GM12801 (cell line): ENCODE measurements around the gene EIF3B.

Source experiments
- TF ChIP-seq, protein P1 (sequence below): IDR thresholded peaks from one replicate; pipeline ENCODE4 v1.5.1; 2011; ENCODE audit warnings: control low read depth; ENCODE audit not compliant: insufficient read length; ENCODE audit errors: extremely low read depth

Gene EIF3B

DNA sequence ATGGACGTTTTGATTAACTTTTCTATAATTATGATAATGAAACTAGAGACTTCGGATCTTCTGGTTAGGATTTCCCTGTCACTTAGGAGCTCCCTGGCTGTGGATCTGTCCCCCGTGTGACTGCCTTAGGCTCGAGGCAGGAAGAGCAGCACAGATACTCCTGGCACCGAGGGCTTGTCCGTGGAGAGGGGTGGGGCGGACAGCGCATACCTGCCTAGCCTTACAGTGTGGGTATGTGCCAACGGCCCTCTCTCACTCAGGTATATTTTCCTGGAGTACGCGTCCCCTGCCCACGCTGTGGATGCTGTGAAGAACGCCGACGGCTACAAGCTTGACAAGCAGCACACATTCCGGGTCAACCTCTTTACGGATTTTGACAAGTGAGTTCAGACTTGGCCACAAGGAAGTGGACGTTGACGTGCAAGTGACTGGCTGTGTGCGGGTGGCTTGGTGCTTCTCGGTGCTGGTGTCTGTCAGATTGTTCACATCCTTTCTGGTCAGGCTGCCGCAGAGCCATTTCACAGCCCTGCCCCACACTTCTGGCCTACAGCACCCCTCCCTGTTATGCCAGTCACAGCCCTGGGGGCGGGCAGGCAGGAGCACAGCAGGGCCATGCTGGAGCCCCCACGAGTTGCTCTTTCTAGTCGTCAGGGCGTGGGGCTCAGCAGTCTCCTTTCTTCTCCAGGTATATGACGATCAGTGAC lies 7.9 kb downstream of the EIF3B start:
- TF ChIP-seq, protein P1, sequence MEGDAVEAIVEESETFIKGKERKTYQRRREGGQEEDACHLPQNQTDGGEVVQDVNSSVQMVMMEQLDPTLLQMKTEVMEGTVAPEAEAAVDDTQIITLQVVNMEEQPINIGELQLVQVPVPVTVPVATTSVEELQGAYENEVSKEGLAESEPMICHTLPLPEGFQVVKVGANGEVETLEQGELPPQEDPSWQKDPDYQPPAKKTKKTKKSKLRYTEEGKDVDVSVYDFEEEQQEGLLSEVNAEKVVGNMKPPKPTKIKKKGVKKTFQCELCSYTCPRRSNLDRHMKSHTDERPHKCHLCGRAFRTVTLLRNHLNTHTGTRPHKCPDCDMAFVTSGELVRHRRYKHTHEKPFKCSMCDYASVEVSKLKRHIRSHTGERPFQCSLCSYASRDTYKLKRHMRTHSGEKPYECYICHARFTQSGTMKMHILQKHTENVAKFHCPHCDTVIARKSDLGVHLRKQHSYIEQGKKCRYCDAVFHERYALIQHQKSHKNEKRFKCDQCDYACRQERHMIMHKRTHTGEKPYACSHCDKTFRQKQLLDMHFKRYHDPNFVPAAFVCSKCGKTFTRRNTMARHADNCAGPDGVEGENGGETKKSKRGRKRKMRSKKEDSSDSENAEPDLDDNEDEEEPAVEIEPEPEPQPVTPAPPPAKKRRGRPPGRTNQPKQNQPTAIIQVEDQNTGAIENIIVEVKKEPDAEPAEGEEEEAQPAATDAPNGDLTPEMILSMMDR: no peak

DNA sequence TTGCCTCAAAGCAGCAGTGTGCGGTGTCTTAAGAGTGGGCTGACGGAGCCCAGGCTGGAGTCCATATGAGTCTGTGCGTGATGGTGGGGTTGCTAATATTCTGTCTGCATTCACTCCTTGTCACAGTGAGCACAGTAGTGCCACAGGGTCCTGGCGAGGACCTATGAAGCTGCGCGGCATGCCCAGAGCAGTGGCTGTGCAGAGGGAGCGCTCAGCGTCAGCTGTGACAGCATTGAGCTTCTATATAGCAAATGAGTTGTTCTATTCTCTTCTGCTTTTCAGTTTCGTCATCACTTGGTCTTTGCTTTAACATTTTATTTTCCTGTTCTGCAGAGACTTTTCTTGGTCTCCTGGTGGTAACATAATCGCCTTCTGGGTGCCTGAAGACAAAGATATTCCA lies 14.5 kb downstream of the EIF3B start:
- TF ChIP-seq, protein P1: no peak

DNA sequence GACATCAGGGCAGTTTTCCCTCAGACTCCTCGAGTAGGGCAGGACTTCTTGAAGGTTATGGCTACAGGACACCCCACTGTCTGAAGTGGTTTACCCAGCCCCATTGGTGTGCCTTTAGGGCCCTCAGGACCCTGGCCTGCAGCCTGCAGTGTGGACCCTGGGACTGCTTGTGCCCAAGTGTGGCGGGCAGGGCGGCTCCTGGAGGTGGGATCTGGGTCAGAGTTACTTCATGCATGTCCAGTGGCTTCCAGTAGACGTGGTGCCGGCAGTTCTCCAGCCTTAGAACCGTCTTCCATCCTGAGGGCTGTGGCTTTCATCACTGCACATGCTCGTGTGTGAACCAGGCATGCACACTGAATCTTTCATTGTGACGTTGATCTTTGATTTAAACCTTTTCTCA lies 16.7 kb downstream of the EIF3B start:
- TF ChIP-seq, protein P1: no peak

DNA sequence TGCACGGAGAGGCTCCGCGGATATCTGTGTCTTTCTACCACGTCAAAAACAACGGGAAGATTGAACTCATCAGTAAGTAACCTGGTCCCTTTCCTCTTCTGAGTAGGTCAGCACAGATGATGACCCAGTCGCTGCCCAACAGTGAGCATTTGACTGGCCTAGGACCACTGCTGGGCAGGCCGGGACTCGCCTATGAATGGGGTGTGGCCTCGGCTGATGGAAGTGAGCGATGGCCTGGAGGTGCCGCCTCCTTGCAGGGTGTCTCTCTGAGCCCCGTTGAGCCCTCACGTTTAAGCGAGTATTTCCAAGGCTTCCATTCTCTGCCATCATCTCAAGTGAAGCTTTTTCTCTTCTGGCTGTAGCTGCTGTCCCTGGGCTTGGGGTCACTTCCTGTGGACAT lies 18.1 kb downstream of the EIF3B start:
- TF ChIP-seq, protein P1: no peak

DNA sequence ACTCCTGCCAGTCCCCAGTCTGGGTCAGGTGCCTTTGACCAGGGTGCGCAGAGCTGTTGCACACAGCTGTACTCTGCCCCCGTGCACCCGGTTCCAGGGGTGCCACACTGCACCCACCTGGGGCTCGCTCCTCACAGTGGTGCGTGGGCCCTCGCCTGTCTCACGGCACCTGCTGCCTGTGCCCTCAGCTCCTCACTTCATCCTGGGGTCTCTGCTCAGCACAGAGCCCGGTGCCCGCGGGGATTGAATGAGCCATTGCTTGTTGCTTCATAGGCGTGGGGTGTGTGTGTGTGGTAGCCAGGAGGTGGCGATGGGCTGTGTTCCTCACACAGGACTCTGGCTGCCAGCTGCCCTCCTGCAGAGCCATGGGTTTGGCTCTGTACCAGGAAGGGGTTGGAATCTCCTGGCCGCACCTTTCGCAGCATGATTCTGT lies 18.5 kb downstream of the EIF3B start:
- TF ChIP-seq, protein P1: no peak

DNA sequence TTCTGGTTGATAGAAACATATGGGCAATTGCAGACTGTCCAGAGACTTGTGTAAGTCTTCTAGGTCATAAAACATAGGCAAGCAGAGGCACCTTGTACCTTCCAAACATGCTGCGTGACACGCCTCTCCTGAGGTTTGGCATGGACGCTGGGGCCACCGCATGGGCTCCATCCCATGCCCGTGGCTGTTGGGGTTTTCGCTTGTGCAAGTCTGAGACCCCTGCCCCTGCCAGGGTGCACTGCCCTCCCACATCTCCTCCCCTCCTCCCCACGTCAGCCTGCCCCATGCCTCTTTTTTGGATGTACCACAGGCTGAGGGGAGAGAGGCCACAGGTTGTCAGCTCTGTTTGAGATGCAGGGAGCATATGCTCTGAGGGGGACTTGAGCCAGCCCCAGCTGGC lies 19.0 kb downstream of the EIF3B start:
- TF ChIP-seq, protein P1: no peak

DNA sequence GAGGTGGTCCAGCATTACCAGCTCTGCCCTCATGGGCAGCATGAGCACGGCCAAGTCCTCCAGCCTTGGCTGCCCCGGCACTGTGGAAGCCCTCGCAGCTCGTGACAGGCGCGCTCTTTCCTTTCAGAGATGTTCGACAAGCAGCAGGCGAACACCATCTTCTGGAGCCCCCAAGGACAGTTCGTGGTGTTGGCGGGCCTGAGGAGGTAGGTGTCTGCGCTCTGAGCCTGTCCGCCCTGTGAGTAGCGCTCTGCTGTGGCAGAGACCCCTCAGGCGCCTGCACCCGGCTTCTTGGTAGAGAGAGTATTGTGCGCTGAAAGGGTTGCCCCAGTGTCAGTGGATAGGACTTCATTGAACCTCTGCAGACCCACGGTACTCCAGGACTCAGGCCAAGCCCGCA lies 19.8 kb downstream of the EIF3B start:
- TF ChIP-seq, protein P1: no peak
